CD4-positive, alpha-beta T cell treated with Interferon gamma for 1 hour (primary cell): Measurements from ENCODE around the gene TPSG1.
"Not testable (repeated sequence)": the region's sequence is repeated elsewhere in the genome, so short reads cannot be mapped to it uniquely, and the experiment has no call there.

Experiments used
- DNase-seq: peaks from one replicate; pipeline ENCODE4 v3.0.0-alpha.2; 2020

TPSG1 gene

GRCh38 chr16:1213796-1214372 is 11.2 kb downstream of the TPSG1 start:
- DNase-seq = no peak

DNA sequence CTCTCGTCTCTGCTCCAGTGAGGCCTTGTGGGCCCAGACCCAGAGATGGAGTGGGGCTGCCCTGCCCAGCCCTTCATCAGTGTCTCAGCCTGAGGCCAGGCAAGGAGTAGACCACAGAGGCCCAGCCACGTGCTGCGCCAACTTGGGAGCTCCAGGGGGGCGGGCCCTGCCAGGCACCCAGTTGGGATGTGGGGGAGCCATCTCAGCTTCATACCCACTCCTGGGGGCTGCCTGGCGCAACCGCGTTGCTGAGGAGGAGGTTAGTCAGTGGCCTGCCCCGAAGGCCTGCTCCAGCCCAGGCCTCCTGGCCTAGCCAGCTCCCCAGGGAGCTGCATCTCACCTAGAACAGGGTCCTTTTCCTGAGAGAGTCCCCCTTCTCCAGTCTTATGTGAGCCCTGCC is 11.8 kb downstream of the TPSG1 start:
- DNase-seq = no peak

GRCh38 chr16:1212616-1213194 is 12.4 kb downstream of the TPSG1 start:
- no peak for DNase-seq

GRCh38 chr16:1211451-1212268 is 13.4 kb downstream of the TPSG1 start:
- no peak for DNase-seq

DNA sequence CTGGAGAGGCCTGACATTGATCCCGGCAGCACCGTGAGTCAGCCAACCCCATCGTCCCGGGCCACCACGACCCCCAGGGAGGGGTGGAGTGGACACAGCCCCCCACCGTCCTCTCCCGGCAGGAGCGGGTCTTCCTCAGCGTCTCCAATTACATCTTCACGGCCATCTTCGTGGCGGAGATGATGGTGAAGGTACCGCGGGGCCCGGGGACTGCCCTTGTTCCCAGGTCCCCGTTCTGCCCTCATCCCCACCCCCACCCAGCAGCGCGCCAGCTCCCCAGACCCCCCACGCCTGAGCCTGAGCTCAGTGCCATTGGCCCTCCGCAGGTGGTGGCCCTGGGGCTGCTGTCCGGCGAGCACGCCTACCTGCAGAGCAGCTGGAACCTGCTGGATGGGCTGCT is 14.6 kb downstream of the TPSG1 start:
- no peak for DNase-seq

- DNase-seq = no peak
These were observed 16.0 kb downstream of the TPSG1 start for GRCh38 chr16:1209081-1209480.

- no peak for DNase-seq
These were observed 16.7 kb downstream of the TPSG1 start for GRCh38 chr16:1208239-1208830.

GRCh38 chr16:1206786-1207185 is 18.3 kb downstream of the TPSG1 start:
- DNase-seq = no peak

- DNase-seq = no peak
These were observed 18.7 kb downstream of the TPSG1 start for GRCh38 chr16:1206326-1206725.

DNA sequence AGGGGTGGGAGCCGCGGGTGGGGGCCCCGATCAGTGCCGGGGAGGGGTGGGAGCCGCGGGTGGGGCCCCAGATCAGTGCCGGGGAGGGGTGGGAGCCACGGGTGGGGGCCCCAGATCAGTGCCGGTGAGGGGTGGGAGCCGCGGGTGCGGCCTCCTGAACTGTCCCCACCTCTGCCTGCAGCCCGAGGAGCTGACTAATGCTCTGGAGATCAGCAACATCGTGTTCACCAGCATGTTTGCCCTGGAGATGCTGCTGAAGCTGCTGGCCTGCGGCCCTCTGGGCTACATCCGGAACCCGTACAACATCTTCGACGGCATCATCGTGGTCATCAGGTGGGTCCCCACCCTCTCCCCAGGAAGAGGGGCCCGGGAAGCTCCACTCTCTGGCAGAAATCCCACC is 20.1 kb downstream of the TPSG1 start:
- no peak for DNase-seq

GRCh38 chr16:1202274-1202673 is 22.8 kb downstream of the TPSG1 start:
- DNase-seq = no peak

- no peak for DNase-seq
These were observed 23.6 kb downstream of the TPSG1 start for GRCh38 chr16:1201444-1201843.

DNA sequence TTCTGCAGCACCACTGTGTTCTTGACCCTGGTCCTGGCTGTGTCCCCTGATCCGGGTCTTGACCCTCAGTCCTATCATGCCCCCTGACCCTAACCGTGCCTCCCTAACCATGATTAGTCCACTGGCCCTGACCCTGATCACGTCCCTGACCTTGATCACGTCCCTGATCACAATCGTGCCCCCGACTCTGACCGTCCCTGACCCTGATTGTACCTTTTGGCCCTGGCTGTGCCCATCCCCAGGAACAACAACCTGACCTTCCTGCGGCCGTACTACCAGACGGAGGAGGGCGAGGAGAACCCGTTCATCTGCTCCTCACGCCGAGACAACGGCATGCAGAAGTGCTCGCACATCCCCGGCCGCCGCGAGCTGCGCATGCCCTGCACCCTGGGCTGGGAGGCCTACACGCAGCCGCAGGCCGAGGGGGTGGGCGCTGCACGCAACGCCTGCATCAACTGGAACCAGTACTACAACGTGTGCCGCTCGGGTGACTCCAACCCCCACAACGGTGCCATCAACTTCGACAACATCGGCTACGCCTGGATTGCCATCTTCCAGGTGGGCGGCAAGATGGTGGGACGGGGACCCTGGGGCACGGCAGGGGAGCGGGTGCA is 24.9 kb downstream of the TPSG1 start:
- DNase-seq = no peak

GRCh38 chr16:1199347-1200013 is 25.6 kb downstream of the TPSG1 start:
- no peak for DNase-seq

DNA sequence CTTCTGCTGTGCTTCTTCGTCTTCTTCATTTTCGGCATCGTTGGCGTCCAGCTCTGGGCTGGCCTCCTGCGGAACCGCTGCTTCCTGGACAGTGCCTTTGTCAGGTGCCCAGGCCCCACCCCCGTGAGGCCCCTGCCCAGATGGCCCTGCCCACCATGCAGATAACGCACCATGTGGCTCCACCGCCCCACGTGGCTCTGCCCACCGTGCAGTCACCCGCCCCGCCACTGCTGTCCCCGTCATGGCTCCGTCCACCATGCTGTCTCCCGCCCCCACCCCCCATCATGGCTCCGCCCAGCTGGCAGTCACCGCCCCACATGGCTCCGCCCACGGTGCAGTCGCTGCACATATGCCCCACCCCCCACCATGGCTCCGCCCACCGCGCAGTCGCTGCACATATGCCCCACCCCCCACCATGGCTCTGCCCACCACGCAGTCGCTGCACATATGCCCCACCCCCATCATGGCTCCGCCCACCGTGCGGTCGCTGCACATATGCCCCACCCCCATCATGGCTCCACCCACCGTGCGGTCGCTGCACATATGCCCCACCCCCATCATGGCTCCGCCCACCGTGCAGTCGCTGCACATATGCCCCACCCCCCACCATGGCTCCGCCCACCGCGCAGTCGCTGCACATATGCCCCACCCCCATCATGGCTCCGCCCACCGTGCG is 26.3 kb downstream of the TPSG1 start:
- not testable (repeated sequence) for DNase-seq

- DNase-seq = no peak
These were observed 26.9 kb downstream of the TPSG1 start for GRCh38 chr16:1198194-1198593.

- DNase-seq = no peak
These were observed 27.7 kb downstream of the TPSG1 start for GRCh38 chr16:1197237-1197866.

DNA sequence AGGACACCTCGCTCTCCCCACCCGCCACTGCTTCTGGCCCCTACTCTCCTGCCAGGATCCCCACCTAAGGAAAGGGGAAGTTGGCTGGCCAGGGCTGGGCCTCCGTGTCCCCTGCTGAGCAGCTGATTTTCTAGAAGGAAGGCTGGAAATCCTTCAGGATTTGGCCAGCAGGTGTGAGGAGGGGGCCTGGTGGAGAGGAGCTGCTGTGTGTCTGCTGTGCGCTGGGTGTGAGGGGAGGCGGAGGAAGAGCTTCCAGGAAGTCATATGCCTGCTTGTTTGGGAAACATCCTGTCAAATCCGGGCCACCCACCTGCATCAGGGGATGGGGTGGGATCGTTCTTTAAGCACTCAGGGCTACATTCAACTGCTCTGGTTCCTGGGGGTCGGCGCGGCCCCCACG is 28.6 kb downstream of the TPSG1 start:
- DNase-seq = no peak

GRCh38 chr16:1195393-1195666 is 29.7 kb downstream of the TPSG1 start:
- no peak for DNase-seq

DNA sequence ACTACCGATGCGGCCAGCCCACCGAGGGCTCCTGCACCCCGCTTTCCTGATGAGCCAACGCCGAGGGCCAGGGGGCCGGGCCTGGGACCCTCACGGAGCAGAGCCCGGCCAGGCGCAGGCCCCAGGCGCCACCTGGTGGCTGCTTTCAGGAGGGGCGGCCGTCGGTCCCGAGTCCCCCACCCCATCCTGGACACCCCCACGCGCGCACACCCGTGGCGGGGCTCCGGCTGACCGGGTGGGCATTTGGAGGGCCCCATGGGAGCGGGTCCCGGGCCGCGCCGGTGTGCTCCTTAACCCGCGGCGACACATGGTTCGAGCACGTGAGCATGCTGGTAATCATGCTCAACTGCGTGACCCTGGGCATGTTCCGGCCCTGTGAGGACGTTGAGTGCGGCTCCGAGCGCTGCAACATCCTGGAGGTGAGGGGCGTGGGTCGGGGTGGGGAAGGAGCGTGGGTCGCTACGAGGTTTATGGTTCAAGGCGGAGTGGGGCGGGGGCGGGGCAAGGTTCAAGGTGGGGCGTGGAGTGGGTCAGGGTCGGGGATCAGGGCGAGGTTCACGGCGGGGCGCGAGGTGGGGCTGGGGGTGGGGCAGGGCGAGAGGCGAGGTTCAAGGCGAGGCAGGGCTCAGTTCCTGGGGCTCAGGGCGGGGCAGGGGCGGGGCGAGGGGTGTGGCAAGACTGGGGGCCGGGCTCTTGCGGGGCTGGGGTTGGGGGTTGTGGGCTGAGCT is 30.2 kb downstream of the TPSG1 start:
- DNase-seq = no peak

GRCh38 chr16:1193825-1194581 is 31.1 kb downstream of the TPSG1 start:
- DNase-seq = no peak
